ENCODE measurements around the gene LAMP1.
"Not testable (repeated sequence)": the region's sequence is repeated elsewhere in the genome, so short reads cannot be mapped to it uniquely, and the experiment has no call there.

Gene LAMP1

DNA sequence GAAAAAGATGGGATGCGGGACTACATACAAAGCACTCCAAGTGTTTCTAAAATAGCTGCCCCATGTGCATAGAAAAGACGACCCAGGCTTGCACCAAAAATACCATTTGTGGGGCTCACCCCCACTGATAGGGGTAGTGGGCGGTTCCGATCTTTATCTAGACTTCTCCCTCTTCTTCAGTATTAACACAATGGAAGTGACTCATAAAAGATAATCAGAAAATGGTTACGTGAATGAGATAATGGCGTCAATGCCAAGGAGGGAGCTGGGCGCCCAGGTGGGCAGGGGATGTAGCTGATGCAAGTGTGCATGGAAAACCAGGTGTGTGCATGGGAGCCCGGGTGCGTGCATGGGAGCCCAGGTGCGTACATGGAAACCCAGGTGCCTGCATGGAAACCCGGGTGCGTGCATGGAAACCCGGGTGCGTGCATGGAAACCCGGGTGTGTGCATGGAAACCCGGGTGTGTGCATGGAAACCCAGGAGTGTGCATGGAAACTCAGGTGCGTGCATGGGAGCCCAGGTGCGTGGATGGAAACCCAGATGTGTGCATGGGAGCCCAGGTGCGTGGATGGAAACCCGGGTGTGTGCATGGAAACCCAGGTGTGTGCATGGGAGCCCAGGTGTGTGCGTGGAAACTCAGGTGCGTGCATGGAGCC, 32.7 kb downstream of the LAMP1 start:
- DNase-seq = no peak

DNA sequence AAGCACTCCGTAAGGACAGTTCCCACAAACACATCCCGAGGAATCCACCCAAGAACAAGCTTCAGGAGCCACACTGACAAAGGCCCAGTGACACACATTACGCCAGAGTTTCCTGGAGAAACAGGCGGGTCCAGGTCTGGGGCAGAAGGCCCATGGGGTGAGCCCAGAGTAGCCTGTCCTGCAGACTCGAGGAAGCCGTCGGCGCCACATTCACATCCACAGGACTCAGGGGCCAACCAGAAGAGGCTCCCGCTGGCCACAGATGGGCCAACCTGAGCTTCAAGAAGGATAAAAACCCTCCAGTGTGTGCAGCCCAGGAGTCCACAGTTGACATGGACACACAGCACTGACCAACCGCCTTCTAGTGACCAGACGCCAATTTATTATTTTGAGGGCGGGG, 35.6 kb downstream of the LAMP1 start:
- no peak for DNase-seq

DNA sequence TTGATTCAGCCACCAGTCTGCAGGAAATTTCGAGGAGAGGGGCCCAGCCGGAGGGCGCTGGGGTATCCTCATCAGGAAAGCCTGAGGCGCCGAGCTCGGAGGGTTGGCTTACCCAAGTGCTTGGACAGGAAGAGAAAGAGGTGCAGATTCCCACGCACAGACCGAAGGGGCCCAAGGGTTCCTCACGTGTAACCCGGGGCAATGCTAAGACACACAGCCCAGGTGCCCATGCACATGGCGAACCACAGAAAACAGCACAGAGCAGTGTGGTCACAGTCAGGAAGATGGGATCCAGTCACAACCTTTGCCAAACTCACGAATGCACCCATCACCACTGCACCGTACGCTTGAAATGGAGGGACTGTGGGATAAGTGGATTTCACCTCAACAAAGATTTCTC, 36.0 kb downstream of the LAMP1 start:
- no peak for DNase-seq

DNA sequence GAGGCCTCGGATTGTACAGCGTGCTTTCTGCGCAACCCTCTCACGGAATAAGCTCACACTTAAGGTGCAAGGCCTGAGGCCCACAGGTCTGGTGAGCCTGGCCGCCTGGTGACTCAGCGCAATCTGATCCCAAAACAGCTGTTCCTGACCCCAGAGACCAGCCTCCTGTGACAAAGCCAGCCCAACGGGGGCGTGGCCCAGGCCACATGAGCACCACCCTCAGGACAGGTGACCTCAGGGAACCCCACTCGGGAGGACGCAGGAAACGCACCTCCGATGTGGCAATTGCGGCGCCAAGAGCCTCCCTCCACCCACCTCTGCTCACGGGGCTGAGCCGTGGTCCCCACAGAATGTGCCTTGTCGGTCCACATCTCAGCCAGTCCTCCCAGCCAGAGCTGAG, 40.5 kb downstream of the LAMP1 start:
- no peak for DNase-seq

DNA sequence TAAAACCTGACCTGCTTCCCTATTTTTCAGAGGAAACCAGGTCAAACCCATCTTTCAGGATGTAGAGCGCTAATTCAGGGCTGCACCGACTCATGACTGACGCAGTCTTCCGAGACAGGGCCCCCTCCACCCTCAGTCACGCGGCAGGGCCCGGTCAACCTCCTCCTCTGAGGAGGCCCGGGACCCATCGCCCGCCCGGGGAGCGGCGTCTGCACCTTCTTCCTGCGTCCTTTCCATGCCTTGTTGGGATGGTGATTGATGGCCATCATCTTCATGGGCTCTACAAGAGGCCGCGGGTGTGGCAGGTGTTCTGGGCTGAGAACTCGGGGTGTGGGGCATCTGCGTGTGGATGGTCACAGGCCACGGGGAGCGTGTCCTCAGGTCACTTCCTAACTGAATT, 40.9 kb downstream of the LAMP1 start:
- DNase-seq = no peak

DNA sequence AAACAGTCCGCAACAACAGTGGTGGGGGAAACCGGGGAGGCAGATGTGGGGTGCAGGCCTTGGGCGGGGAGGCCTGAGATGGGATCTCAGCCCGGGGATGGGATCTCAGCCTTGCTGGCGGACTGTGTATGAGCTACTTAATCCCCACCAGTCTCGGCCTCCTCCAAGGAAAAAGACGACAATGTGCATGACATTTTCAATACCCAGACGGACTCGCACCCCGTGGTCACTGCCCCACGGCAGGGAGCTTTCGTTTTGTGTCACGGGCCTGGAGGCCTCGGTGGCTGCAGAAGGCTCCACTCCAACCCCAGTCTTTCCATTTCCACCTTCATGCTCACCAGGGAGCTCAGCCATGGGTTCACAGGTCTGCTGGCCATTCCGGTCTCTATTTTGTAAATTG, 41.4 kb downstream of the LAMP1 start:
- DNase-seq = no peak

DNA sequence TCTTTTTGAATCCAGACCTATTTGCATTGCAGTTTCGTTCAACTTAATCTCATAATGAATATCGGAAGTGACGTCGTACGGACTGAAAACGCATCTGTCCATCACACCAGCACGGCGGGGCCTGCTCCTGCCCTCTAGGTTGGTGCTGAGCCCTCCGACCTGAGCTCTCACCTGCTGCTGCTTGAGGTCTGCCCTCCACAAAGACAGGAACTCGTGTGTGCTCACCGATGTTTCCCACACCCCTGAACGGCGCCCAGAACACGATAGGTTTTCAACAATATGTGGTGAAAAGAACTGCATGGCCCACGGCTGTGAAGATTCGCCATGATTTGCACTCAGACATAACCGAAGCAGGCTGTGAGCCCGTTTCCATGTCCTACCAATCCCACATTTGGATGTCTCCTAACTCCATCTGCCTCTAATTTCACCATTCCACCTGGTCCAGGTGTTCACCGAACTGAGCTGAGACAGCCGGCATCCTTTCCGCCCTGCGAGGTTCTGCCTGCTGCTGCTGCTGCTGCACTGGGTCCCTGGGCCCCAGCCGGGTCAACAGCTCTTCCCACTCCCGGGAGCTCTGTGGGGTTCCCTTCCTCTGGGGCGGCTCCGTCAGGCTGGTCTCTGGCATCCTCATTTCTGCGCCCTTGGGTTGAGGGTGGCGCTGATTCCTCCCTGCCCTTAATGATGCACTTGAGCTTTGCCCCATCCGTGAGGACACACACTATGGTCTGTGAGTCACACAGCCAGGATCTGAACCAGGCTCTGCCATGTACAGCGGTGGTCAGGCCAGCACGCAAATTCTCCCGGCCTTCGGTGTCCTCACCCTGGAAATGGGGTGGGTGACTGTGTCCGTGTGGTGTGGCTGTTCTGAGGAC, 46.0 kb downstream of the LAMP1 start:
- no peak for DNase-seq

DNA sequence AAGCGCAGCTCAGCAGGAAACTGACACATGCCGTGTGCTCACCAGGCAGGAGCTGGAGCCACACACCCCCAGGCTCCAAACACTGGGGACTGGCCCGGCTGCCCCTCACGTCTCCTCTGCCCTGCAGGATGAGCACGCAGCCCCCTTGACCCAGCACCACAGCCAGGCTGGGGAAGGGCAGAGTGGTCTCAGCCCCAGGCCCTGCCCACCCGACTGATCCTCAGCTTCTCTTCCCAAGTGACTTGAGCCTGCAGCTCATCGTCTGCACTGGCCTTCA, 46.6 kb downstream of the LAMP1 start:
- no peak for DNase-seq

DNA sequence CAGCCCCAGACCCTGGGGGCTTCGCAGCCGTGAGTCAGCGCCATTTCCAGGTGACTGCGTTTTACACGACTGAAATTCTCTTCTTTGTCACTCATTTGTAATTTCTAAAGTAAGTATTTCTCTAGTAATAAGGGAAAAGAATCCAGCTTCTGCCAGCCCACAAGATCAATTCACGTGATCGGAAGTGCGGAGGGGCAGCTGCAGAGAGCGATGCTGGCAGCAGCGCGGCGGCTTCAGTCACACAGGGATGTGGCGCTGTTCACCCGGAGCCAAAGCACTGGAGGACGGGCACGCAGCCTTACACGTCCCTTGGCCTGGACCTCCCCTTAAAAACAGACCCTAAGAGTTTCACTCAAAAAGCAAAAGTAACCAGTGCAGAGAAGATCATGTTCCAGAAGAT, 48.4 kb downstream of the LAMP1 start:
- DNase-seq = no peak

DNA sequence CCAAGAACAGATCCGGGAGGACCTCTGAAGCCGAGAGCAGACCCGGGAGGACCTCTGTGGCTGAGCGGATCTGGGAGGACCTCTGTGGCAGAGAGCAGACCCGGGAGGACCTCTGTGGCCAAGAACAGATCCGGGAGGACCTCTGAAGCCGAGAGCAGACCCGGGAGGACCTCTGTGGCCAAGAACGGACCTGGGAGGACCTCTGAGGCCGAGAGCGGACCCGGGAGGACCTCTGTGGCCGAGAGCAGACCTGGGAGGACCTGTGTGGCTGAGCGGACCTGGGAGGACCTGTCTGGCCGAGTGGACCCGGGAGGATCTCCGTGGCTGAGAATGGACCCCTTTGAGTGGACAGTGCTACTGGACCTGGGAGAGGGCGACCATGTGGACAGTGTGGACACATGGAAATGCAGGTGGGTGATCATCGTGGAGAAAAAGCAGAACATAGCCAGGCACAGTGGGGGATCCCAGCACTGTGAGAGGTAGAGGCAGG, 50.7 kb downstream of the LAMP1 start:
- DNase-seq = not testable (repeated sequence)

DNA sequence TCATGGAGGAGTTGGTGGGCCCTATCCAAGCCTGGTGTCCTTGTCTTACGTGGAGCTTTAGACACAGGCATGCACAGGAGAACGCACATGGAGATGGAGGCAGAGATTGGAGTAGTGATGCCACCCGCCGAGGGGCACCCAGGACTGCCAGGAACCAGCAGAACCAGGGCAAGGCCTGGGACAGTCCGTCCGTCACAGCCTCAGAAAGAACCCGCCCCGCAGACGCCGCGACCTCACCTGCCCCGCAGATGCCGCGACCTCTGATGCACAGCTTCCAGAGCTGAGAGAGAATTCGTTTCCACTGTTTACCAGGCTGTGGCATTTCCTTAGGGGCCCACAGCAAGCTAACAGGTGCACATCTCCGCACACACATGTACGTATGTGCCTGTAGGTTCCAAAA, 51.6 kb downstream of the LAMP1 start:
- DNase-seq = no peak

DNA sequence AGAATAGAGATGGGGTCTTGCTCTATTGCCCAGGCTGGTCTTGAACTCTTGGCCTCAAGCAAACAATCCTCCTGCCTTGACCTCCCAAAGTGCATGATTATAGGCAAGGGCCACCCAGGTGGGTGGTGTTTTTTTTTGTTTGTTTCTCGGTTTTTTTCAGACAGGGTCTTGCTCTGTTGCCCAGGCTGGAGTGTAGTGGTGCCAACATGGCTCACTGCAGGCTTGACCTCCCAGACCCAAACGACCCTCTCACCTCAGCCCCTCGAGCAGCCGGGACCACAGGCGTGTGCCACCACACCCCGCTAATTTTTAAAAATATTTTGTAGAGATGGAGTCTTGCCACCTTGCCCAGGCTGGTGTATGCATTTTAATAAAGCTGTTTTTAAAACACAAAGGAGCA, 52.0 kb downstream of the LAMP1 start:
- no peak for DNase-seq

DNA sequence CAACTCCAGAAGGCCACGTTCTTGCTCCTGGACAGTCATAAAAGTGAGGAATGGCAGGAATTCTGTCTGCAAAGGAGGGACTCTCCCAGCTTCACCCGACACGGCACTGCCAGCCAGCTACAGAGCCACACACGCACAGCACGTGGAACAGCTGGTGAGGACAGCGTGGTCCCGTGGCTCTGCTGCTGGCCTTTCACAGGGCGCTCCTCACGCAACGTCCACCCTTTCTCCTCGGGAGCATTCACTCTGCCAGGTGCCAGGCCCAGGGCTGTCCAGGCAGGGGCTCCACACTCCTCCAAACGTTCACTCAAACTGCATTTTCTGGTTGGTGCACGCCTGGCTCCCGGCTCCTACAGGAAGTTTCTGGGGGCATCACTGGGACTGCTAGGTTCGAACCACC, 52.5 kb downstream of the LAMP1 start:
- DNase-seq = no peak

DNA sequence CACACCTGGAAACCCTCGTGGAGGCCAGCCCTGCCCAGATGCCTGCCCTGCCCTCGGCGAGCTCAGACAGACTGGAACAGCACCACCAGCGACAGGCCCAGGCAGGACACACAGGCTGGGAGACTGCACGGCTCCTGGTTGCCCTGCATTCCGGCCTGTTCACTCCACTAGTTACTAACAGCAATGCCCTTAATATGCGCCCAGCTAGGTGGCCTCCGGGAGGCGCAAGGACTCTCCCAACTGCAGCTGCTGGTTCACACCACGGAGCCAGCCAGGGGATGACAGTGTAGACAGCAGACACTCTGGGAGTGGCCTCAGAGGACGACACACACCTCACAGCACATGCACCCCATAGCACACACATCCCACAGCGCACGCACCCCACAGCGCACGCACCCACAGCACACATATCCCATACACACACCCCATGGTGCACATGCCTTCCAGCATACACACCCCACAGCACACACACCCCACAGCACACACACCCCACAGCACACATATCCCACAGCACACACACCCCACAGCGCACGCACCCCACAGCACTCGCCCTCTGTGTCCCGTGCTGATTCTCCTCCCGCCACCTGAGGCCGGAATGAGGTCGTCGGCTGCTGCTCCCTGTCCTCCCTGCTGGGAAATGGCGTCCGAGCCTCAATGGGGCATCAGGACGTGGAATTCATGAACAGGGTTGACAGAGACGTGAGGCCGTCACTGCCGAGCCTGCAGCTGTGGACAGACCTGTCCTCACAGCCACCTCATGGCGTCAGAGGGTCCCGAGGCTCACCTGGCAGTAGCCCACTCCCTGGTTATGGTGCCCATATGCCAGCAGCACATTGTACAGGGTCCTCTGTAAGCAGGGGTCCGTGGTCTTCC, 53.3 kb downstream of the LAMP1 start:
- DNase-seq = no peak

DNA sequence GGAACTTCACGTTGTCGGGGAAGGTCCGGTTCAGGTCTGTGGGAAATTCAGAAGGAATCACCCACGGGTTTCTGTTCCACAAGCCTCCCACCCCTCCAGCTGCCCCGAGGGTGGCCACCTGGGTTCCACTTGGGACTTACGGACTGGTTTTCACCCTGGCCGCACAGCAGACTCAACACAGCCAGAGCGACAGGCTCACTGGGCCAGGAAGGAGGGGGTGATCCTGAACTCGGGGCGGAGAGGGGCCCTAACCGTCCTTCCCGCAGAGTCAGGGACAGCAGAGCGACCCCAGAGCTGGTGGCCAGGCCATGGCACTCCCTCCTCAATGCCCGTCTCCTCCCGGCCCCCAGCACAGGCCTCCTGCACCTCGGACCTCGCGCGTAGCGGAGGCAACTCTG, 53.9 kb downstream of the LAMP1 start:
- DNase-seq = no peak

DNA sequence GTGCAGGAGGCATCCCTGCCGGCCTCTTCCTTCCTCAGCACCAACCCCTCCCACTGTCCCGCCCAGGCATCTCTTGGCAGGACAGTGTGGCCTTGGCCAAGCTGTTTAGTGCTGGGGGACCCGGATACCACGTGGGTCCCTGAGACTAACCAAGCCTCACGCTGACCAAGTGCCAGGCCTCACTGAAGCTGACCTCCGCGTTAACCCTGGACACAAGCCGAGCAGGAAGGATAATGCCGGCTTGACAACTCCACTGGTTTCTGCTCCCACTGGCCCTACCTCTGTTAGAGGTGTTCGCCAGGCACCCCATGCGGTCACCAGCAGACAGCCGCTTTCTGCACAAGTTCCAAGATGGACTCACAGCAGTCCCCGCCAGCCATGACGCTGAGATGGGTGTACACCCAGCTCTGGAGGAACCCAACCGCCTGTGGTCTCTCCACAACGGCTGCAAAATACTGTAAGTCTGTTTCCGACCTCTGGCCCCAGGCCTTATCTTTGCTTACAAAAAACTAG, 54.5 kb downstream of the LAMP1 start:
- no peak for DNase-seq

DNA sequence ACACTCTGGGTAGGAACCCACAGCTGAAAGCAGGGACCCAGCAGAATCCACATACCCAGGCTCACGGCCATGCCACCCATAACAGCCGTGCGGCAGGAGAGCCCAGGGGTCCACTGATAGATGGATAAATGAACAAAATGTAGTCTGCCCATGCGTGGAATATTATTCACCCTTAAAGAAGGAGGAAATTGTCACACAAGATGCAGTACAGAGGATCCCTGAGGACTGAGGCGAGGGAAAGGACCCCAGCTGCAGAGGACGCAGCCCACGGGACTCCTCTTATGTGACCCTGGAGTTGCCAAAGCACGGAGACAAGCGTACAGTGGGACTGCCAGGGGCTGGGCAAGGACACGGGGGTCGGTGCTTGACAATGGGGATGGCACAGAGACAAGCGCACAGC, 56.2 kb downstream of the LAMP1 start:
- DNase-seq = no peak

DNA sequence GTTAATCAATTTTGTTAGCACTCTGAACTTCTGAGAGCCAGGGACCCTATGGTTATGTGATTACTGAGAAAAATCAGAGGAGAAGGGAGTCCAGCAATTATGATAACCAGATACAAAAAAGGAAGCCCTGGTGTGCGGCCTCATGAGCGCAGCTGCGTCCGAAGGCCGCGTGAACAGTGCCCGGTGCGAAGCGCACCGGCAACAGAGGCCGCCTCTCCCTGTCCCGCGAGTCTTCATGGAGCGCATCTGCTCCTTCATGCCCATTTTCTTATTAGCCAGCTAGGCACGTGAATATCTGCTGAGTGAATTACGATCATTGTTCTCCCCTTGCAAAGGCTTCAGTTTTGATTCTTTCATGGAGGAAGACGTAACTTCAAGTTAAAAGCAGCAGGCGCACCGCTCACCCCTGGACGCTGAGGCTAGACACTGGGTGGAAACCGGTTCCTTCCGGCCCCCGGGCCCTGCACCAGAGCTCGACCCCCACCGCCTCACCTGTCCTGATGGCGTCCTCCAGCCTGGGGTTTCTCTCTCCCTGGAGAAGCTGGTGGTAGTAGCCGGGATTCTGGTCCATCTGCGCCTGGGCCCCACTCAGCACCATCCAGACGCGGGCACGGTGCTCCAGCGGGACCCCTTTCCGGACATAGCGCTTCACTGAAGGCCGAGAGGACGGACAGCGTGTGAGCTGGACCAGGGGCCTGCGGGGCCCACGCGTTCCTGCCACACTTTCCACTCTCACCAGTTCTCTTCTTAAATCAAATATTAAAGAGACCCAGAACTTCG, 58.0 kb downstream of the LAMP1 start:
- no peak for DNase-seq

DNA sequence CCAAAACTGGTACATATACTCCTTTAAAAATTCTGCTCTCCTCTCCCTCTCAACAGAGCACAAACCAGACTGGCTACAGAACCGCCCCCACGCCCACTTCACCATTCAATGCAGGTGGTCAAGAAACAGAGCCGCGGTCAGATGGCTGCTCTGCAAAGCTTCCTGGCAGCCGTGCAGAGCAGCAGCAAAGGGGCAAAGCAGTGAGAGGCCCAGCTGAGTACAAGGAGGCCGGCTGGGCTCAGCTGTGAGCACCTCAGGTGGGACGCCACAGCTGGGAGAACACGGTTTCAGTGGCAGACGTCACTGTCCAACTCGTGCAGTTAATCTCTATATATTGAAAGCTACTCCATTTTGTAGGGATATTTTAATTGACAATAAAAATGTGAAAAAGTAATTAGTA, 58.6 kb downstream of the LAMP1 start:
- DNase-seq = no peak

DNA sequence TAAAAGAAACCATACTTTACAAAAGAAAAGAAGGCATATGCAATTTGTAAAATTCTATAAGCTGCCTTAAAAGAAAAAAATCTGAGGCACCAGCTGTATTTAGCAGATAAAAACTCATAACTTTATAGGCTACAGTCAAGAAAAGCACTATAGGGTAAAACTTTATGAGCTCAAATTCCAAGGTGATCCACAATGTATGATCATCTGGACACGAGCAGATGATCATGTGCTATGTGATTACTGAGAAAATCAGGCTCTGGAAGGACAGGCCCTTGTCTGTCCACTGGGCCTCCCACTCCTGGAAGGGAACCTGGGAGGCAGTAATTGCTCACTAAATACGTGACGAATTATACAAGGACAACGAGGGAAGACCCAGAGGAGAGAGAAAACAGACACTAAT, 59.6 kb downstream of the LAMP1 start:
- DNase-seq = no peak

DNA sequence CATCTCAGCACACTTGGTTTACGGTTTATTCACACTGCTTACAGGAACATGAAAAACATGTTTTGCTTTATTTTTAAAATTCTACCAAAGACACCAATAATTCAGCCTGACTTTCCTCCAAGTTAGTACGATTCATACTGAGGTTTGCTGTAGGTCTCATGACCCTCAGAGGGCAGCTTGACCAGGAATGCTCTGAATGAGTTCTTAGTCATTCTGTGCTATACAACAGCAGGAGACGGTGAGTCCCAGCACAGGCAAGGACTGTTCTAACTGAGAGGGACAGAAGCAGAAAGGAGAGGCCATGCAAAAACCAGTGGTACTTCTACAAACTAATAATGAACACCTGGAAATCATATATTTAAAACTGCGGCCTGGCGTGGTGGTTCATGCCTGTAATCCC, 60.5 kb downstream of the LAMP1 start:
- no peak for DNase-seq

DNA sequence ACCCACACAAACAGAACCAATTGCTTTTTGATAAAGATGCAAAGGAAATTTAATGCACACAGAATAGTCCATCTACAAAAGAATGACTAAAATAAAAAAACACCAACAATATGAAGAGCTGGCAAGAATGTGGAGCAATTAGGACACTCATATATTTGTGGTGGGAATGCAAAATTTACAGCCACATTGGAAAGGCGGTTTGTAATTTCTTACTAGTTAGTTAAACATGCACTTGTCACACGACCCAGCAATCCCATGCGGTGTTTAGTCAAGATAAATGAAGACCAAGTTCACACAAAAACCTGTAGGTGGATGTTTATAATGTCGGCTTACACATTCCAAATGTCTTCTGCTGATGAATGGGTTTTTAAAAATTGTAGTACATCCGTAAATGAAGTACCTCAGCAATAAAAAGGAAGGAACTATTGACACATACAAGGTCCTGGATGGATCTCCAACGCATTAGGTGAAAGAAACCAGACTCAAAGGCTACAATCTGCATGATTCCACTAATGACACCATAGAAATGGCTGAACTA, 61.7 kb downstream of the LAMP1 start:
- no peak for DNase-seq
